H4 (cell line): Measurements from ENCODE around the gene SMAD2. TPM values are rescaled to one million over a fixed set of nuclear protein-coding genes. Genes with fewer than 3 reads are reported as not detected.

ENCODE experiments used
- DNase-seq: peaks from one replicate; pipeline ENCODE4 v3.0.0-alpha.2; 2015; ENCODE audit warnings: low spot score
- total RNA-seq: library from RNA; depleted of rRNA; stranded (reverse); fragments of >200 nt; shearing (Covaris generic); gene quantifications from 2 replicates; pipeline ENCODE4 v1.2.3, GENCODE V29; 2014

SMAD2 gene
- total RNA-seq, 1 experiment from 2014 or later, result 113 TPM

DNA sequence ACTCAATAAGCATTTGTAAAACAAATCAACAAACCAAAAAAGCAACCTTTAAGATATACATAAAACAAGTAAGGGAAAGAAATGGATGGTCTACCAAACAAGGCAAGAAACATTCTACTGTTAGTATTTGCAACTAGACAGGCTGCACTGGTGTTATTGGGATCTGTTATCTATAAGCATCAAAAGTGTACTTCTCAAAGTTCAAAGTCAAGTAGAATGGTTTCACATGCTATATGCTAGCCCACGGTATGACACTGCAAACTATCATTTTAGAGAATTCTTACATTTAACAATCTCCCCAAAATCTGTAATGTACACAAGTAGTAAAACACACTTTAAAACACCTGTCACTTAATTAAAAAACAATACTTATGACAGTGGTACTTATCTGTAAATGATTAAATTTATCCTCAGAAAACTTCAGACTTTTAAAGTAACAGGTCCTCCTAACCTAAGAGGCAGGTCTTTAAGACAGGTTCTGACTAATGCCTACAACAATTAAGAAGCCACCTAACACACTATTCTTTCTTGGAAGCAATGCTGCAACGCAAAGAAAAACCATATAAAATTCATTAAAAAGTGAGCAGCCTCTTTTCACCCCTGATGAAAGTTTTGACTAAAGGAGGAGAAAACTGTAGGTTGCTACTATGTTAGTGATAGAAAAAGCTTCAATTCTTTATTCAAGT, 34.8 kb downstream of the SMAD2 start:
- DNase-seq, result no peak

DNA sequence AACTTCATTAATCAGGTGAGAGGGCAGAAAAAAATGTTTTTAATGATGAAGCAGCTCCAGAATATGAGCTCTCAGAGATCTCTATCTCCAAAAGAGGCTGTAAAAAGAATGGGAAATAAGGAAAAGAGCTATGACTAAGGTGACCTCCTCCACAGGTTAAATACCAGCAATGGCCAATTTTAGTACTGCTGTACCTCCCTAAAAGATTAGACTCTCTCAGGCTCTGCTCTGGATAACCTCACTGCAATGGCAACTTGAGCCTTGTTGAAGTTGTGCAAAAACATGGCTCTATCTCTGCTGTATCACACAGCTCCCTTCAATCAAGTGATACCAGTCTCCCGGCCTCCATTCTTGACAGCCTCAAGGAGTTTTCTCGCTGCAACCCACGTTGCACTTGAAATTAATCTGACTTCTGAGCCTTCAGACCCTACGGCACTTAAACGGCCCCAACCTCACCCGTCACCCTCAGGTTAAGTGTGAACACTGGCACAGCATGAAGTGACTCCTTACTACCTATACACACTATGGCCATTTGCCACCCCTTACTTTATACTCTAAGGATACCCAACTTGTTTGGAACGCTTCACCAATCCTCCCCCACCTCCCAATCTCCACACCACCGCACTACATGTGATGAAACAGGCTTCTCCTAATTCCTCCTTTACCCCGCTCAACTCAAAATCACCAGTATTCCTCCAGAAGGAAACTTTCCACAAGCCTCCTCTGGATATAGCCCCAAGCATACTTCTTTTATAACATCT, 36.3 kb downstream of the SMAD2 start:
- no peak for DNase-seq

DNA sequence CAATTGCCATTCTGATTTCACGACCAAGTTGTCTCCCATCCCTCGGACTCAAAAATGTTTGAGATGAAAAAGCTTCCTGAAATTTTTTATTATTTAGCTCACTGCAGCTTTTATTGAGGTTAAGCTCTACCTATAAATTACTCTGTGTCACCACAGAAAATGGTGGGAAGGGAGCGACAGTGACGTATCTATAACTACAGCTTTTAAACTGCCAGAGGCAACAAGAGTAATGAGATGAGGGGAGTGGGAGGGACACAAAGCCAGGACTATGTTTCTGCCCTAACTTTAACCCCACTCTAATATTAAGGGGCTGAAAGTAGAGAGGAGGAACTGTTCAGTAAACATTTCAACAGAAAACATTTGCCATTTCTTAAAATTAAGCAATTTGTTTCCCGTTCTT, 37.4 kb downstream of the SMAD2 start:
- DNase-seq, result no peak

DNA sequence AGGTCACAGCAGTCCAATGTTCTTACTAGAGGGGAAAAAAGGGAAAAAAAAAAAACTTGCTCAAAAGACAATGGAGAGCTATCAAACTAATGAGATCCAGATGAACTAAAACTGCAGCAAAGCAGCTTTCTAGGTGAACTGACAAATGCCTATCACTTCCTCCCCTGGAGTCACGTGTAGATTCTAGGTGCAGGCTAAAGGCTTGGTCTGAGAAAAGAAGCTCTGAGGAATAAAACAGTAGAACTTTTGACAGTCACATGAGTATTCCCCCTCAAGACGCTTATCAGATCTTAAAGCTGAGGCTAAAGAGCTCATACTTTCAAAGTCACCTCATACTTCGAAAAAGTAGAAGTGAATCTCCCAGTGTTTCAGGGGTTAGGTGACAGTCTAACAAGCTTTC, 42.3 kb downstream of the SMAD2 start:
- no peak for DNase-seq

DNA sequence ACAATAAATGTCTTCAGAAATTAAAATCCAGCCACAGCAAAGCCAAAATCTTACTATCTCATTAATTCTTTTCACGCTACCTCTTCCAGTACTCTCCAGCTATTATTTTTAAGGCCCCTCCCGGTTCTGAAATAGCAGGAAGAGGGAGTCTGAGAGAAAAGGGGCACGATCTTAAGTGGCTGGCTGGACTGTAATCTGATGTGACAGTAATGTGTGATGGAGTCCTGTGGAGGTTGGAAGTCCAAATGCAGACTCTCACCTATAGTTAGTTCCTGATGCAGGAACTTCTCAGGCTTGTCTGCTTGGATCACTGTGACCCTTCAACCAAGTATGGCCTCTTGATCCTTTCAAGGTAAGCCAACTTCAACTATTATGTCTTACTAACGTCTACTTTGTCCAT, 43.2 kb downstream of the SMAD2 start:
- no peak for DNase-seq

DNA sequence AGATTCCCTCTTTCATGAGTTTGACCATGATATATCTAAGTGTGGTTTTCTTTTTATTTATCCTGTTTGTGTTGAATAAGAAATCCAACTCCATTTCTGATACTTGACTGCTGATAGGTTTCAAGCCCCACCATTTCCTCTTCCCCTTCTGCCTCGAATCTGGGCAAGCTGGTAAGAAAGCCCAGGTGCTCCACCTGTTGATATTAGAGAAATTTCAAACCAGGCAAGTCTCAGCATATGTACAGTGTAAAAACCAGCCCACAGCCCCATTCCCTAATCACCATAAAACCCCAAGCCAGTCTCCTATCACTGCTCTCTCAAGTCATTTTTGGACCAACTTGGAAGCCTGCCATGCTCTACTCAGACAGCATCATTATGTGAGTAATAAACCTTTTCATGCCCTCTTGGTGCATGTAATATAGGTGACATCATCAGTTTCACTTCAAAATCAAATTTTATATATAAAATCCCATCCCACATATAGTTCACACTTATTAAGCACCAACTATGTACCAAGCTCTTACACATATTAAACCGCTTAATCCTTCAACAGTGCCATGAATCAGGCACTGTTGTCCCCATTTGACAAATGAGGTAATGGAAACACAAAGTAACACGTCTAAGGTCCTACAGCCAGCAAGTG, 46.6 kb downstream of the SMAD2 start:
- peak; percentile 57 for DNase-seq

DNA sequence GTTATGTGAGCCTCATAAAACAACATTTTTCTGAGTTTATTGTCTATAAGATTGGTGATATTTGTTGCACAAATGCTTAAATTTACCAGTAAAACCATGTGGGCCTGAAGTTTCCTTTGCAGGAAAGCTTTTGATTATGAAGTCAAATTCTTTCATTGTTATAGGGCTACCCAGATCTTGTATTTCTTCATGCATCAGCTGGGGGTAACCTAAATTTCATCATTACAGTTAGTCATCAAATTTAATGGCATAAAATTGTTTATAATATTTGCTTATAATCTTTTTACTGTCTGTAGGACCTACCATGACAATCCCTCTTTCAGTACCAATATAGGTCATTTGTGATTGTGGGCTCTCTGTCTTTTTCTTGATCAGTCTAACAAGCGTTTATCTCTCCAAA, 47.8 kb downstream of the SMAD2 start:
- DNase-seq, result no peak

DNA sequence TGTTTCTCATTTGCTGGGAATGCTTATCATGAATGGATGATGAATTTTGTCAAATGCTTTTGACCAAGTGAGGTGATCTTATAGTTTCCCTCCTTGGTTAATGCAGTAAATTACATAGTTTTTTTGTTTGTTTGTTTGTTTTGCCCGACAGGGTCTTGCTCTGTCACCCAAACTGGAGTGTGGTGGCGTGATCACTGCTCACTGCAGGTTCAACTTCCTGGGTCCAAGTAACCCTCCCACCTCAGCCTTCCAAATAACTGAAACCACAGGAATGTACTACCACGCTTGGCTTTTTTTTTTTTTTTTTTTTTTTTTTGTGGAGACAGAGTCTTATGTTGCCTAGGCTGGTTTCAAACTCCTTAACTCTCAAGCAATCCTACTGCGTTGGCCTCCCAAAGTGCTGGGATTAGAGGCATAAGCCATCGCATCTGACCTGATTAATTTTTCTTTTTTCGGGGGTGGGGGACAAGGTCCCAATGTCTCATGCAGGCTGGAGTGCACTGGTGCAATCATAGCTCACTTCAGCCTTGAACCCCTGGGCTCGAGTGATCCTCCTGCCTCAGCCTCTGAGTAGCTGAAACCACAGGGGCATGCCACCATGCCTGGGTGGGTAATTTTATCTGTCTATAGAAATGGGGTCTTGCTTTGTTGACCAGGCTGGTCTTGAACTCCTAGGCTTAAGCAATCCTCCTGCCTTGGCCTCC, 48.6 kb downstream of the SMAD2 start:
- DNase-seq, result peak; percentile 90

DNA sequence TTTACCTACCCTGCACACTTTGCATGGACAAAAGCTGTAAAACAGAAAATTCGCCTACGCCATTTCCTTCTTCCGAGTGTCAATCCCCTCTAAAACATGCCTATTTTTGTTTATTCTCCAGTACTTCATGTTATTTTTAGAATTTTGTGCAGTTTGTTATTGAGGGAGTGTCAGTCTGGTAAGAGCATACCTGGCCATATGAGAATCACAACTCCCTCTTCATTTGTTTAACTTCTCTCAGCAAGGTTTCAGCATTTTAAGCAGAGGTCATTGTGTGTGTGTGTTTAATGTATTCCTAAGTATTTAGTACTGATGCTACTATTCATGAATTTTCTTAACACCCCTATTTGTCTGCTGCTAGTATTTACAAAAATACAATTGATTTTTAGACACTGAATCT, 49.4 kb downstream of the SMAD2 start:
- no peak for DNase-seq

DNA sequence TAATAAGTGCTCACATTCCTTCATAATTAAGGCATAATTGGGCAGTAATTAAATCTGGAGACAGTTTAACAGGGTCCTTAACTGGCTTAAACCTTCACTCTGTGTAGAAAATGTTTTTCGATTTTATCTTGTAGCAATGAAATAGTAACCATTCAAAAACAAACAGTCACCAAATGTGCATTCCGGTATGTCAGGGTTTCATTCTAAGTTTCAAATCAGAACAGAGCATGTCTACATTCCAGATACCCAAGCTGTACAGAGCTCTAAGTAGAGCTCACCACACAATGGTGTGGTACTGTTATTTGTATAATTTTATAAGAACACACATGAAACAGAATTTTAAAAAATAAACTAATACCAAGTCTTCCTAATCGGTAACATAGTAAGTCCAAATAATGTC, 52.6 kb downstream of the SMAD2 start:
- no peak for DNase-seq

DNA sequence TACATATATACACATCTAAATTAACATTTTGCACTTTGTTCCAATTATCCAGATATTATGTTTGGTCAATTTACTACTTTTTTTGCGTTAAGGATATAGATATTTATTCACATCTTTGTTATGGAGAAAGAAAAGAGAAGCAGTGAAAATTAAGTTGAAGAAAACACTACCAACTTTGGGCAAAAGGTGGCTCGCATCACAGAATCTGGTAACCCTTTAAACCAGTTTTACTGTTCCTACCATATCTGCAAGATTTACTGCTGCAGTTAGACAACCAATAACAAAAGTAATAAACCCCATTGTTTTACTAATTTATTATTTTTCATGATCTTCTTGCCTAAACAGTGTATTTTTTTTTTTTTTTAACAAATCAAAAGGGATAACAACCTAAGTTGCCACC, 53.6 kb downstream of the SMAD2 start:
- DNase-seq, result no peak

DNA sequence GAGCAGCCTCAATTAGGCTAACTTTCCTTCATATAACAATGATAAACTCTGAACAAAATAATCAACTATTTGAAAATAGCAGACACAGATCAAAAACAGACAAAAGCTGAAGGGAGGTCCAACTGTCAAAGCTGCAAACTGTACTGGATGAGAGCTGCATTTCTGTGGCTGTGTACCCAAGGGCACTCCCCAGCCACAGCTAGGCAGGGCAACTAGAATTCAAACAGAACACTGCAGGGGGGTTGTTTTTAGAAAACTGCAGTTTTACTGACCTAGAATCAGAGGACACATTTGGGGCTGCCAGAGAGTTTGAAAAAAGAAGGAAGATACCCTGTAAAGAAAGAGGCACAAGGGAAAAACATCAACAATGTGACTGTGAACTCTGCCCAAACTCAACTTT, 56.8 kb downstream of the SMAD2 start:
- no peak for DNase-seq

DNA sequence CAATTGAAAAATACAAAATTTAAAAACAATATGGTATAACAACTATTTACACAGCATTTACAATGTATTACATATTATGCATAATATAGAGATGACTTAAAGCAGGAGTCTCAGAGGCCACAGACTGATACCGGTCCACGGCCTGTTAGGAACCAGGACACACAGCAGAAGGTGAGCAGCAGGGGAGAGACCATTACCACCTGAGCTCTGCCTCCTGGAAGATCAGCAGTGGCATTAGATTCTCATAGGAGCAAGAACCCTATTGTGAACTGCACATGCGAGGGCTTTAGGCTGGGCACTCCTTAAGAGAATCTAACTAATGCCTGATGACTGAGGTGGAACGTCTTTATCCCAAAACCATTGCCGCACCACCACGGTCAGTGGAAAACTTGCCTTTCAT, 58.0 kb downstream of the SMAD2 start:
- DNase-seq, result no peak

DNA sequence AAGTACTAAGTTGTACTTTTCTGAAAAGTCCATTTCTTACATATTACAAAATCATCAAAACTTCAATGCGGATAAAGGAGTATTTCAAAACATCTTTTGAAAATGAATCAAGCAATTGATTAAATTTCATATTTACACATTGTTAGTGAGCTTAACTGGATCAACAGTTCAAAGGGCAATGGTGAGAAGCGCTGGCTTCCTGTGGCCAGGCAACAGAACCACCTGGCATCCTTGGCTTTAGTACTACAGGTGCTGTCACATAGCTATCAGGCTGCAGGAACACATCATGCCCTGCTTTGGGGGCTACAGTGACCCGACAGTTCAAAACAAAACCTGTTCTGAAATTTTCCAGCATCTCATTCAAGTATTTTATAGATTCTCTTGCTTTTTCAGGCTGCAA, 59.2 kb downstream of the SMAD2 start:
- DNase-seq, result no peak

DNA sequence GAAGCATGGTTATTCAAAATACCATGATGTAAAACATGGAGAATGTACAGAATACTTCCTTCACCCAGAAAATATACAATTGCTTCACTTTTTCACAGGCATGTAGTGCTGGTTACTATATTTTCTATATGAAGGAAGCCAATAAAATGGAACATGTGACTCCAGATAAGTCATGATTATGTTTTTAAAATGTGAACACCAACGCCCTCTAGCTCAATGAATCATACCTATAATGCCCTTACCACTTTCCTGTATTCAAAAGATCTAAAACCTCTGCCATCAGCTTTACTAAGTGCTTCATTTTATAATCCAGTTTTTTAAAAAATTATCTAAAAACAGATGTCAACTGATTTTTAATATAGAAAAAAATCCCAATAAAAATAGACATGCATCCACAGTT, 59.9 kb downstream of the SMAD2 start:
- DNase-seq, result no peak

DNA sequence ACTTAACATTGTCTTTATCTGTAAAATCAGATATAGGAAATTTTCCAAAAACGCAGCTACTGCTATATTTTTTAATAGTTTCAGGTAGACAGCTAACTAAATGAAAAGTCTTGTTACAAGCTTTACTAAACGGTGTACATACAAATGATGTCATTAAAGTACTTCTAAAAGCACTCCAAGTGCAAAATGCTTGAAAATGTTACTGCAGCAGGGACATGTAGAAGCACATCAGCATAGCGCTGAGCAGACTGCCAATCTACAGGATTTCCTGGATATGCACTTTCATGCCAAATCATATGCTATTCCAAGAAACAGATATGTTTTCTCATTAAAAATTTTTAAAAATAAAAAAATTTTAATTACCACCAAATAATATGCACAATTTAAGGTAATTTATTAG, 61.7 kb downstream of the SMAD2 start:
- DNase-seq, result no peak

DNA sequence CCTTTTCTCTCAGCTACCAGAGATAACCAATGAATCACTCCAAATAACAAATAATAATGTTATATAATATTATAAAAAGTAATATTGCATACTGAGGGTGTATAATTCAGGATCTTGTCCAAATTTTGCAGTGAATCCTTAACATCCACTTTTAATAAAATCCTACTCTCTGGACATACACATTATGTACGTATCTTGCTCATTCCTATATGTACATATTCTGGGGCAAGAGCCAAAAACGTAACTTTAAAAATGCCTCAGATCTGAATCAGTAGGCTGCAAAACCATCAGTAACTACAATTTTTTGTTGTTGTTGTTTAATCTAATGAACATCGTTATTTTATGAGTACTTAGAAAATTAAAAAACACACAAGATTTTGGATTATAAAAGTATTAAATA, 65.3 kb downstream of the SMAD2 start:
- DNase-seq, result no peak

DNA sequence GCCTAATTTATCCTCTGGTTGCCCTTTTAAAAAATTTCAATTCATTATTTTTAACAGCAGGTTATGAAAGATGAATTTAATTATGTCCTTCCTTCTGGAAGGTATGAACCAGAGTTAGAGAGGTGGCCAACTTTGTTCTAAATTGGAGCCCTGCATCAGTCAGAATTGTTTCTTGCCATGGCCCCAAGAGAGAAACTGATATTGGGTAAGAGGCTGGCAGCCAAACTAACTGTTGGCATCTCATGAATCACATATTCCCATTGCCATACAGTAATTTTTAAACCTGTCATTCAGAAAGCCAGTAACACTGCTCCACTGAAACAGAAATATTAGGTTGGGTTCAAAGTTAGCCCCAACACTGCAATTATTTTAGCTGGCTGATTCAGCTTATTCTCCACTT, 67.4 kb downstream of the SMAD2 start:
- DNase-seq, result no peak

DNA sequence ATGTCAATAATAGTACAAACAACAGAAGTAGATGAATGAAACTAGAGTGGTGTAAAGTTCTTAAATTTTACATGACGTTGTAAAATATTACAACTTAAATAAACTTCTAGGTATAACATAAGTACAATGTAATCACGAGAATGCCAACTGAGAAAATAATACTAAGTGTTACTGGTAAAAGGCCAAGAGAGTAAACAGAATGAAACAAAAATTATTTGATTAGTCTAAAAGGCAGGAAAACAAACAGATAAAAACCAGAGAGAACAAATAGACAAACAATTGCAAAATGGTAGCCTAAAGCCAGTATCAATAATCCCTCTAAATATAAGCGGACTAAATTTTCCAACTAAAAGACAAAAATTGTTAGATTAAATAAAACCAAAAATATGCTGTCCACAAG, 71.9 kb downstream of the SMAD2 start:
- DNase-seq, result no peak

DNA sequence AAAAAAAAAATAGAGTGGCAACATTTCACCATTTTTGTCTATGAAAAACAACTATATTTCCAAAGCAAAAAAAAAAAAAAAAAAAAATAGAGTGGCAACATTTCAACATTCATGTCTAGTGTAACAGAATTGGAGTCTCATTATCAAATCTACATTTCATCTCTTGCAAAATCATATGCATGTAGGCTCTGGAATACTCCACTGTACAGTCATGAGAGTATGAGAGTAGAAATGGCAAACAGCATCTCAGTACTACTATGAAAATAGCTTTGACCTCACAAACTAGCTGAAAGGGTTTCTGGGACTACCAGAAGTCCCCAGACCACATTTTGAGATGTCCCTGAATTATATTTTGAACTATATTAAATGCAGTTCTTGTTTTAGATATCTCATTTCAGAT, 82.8 kb downstream of the SMAD2 start:
- DNase-seq, result no peak

DNA sequence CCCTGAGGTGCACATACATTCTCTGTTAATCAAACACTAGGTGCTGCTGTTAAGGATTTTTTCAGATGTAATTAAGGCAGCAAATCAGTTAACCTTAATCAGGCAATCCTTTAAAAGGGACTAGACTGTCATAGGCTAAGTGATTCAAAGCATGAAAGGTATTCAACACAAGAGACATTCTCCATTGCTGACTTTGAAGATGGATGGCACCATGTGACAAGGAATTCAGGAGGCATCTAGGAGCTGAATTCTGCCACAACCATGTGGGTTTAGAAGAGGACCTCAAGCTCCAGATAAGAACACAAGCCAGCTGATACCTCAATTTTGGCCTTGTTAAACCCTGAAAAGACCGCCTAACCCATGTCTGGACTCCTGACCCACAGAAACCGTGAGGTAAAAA, 84.0 kb downstream of the SMAD2 start:
- DNase-seq, result no peak

DNA sequence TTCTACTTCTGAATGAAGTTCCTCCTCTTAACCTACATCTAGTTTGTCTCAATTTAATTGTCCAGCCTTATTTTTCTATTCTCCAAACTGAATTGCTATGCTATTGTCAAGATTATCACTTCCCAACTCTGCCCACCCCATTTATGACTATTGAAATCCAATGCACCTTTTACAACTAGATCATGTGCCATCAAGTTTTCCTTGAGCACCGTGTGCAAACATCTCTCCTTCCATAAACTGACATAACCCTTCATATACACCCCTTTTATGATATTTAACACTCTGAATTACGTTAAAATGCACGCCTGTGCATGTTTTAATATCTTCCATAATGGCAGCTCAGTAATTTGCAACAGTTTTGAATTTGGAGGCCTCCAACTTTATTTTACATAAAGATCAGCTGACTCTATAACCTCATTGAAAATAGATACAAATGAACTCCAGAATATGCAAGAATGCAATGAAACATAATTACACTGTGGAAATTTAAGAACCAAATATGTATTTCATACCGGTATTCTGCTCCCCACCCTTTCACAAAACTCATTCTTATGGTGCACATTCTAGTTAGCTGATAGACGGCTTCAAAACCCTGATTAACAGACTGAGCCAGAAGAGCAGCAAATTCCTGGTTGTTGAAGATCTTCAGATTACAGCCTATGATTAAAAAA, 85.5 kb downstream of the SMAD2 start:
- no peak for DNase-seq
